ENCODE results near the gene RSPH10B2.
"Not testable (repeated sequence)": the region's sequence is repeated elsewhere in the genome, so short reads cannot be mapped to it uniquely, and the experiment has no call there.

Gene RSPH10B2

GRCh38 chr7:6807959-6808358, 54.1 kb downstream of the RSPH10B2 start:
- not testable (repeated sequence) for H3K9me3 ChIP-seq (ENCODE audit: control insufficient read depth, insufficient read depth, low read length); H3K9ac ChIP-seq (ENCODE audit: low read depth, low read length); H3K36me3 ChIP-seq (ENCODE audit: insufficient read depth, low read length); H3K4me1 ChIP-seq (ENCODE audit: insufficient read depth, low read length)

- H3K9me3 ChIP-seq (ENCODE audit: control insufficient read depth, insufficient read depth, low read length); H3K4me1 ChIP-seq (ENCODE audit: insufficient read depth, low read length); H3K9ac ChIP-seq (ENCODE audit: low read depth, low read length); H3K36me3 ChIP-seq (ENCODE audit: insufficient read depth, low read length): not testable (repeated sequence)
Observed at GRCh38 chr7:6813011-6813410, 59.1 kb downstream of the RSPH10B2 start.

DNA sequence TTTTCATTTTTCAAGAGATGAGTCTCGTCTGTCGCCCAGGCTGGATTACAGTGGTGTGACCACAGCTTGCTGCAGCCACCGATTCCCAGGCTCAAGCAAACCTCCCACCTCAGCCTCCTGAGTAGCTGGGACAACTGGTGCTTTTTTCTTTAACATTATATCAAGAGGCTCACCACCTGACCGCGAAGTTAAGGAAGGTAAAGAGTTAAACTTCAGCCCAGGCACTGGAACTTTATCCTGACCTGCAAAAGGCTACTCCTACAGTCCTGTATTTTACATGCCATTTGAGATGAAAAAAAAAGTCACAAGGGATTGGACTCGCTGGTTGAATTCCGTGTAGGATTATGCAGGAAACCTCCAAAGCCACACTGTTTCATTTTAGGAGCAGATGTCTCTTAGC, 61.6 kb downstream of the RSPH10B2 start:
- H3K9ac ChIP-seq (ENCODE audit: low read depth, low read length); H3K36me3 ChIP-seq (ENCODE audit: insufficient read depth, low read length); H3K4me1 ChIP-seq (ENCODE audit: insufficient read depth, low read length); H3K9me3 ChIP-seq (ENCODE audit: control insufficient read depth, insufficient read depth, low read length): not testable (repeated sequence)

GRCh38 chr7:6821622-6822021, 67.7 kb downstream of the RSPH10B2 start:
- H3K9ac ChIP-seq (ENCODE audit: low read depth, low read length); H3K9me3 ChIP-seq (ENCODE audit: control insufficient read depth, insufficient read depth, low read length); H3K36me3 ChIP-seq (ENCODE audit: insufficient read depth, low read length); H3K4me1 ChIP-seq (ENCODE audit: insufficient read depth, low read length): not testable (repeated sequence)

DNA sequence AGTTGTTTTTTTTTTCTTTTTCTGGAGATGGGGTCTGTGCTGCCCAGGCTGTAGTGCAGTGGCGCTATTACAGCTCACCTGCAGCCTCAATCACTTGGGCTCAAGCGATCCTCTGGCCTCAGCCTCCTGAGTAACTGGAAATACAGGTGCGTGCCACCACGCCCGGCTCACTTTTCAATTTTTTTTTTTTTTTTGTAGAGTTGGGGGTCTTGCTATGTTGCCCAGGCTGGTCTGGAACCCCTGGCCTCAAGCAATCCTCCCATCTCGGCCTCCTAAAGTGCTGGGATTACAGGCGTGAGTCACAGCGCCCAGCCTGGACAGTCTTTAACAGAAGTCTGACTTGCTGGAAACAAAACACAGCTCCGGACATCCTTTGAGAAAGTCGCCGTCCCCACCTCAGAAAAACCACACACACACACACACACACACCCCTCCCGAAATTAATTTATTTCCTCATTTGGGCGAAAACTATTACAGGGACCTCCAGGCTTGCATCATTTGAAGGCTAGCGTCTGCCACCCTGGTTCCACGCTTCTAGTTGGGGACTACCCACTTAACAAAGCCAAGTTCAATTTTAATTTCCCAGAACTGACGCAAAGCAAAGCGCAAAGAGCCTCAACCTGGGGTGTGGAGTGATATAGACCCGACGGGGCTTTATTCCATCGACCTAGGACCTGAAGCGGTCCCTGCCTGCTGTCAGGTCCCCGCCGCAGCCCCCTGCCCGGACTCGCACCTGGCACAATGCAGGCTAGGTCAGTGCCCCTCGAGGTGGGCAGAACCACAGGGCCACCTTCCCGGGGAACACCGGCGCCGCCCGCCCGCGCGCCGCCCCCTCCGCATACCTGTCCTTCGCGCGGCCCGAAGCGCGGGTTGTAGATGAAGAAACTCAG, 71.6 kb downstream of the RSPH10B2 start:
- H3K4me1 ChIP-seq (ENCODE audit: insufficient read depth, low read length); H3K36me3 ChIP-seq (ENCODE audit: insufficient read depth, low read length); H3K9me3 ChIP-seq (ENCODE audit: control insufficient read depth, insufficient read depth, low read length): not testable (repeated sequence)
- peak overlapping the region; percentile 42; the same call in 1 of the 2 replicates for H3K9ac ChIP-seq (ENCODE audit: low read depth, low read length)

- peak within 1 kb of the TSS; percentile 49; the same call in 1 of the 2 replicates for H3K9ac ChIP-seq (ENCODE audit: low read depth, low read length)
- H3K4me1 ChIP-seq (ENCODE audit: insufficient read depth, low read length); H3K9me3 ChIP-seq (ENCODE audit: control insufficient read depth, insufficient read depth, low read length); H3K36me3 ChIP-seq (ENCODE audit: insufficient read depth, low read length): not testable (repeated sequence)
Observed at GRCh38 chr7:6826151-6826550, 72.2 kb downstream of the RSPH10B2 start, which contains the start of gene CCZ1B. Gene CCZ1B, minus strand, starts transcription at chr7:6826275. Its CDS starts 78 bp downstream, at chr7:6826197.

GRCh38 chr7:6827180-6827579, 73.3 kb downstream of the RSPH10B2 start:
- H3K36me3 ChIP-seq (ENCODE audit: insufficient read depth, low read length); H3K9me3 ChIP-seq (ENCODE audit: control insufficient read depth, insufficient read depth, low read length); H3K4me1 ChIP-seq (ENCODE audit: insufficient read depth, low read length): not testable (repeated sequence)
- peak overlapping the region; percentile 38; the same call in 1 of the 2 replicates for H3K9ac ChIP-seq (ENCODE audit: low read depth, low read length)

DNA sequence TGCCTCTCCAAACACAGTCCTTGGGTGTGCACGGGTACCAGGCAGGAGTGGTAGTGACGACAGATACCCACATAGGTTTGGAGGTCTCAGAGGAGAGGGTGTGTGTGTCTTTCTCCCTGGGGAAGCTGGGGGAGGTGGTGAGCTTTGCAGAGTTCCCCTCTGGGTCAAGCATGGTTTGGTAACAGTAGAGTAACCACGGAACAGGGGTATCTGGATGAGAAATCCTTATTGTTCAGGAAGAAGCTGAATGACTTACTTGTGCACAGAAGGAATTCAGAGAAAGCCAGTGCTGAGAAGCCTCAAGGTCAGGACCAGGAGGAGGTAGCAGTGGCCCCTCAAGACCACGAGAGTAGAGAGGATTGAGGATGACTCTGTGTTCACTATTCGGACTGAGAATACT, 75.7 kb downstream of the RSPH10B2 start:
- not testable (repeated sequence) for H3K4me1 ChIP-seq (ENCODE audit: insufficient read depth, low read length); H3K9me3 ChIP-seq (ENCODE audit: control insufficient read depth, insufficient read depth, low read length); H3K36me3 ChIP-seq (ENCODE audit: insufficient read depth, low read length); H3K9ac ChIP-seq (ENCODE audit: low read depth, low read length)

- not testable (repeated sequence) for H3K36me3 ChIP-seq (ENCODE audit: insufficient read depth, low read length); H3K4me1 ChIP-seq (ENCODE audit: insufficient read depth, low read length); H3K9me3 ChIP-seq (ENCODE audit: control insufficient read depth, insufficient read depth, low read length)
Observed at GRCh38 chr7:6830026-6830425, 76.1 kb downstream of the RSPH10B2 start.

GRCh38 chr7:6831018-6831725, 77.3 kb downstream of the RSPH10B2 start:
- Histone ChIP-seq H3K9me3 (ENCODE audit: control insufficient read depth, insufficient read depth, low read length) (no peaks in the 10 kb centered on the region), H3K4me1 (ENCODE audit: insufficient read depth, low read length) (no peaks in the 10 kb centered on the region), H3K36me3 (ENCODE audit: insufficient read depth, low read length) (no peaks in the 10 kb centered on the region), H3K9ac (ENCODE audit: low read depth, low read length) (no peak overlapping the region)

More at GRCh38 chr7:6830026-6830425, 76.1 kb downstream of the RSPH10B2 start:
- not testable (repeated sequence) for H3K9ac ChIP-seq (ENCODE audit: low read depth, low read length)

DNA sequence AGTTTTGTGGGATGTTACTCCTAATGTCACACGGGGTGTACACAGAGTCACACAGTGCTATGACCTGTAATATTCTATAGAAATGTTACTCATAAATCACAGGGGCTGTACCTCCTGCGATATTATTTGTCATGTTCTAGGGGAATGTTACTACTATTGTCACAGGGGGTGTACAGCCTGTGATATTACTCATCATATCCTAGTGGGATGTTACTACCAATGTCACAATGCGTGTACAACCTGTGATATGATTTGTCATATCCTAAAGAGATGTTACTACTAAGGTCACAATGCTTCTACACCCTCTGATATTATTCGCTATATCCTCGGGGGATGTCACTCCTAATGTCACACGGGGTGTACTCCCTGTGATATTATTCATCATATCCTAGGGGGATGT, 79.7 kb downstream of the RSPH10B2 start:
- H3K9ac ChIP-seq (ENCODE audit: low read depth, low read length): no peak overlapping the region
- H3K4me1 ChIP-seq (ENCODE audit: insufficient read depth, low read length): no peaks in the 10 kb centered on the region
- H3K9me3 ChIP-seq (ENCODE audit: control insufficient read depth, insufficient read depth, low read length): no peaks in the 10 kb centered on the region
- no peaks in the 10 kb centered on the region for H3K36me3 ChIP-seq (ENCODE audit: insufficient read depth, low read length)

DNA sequence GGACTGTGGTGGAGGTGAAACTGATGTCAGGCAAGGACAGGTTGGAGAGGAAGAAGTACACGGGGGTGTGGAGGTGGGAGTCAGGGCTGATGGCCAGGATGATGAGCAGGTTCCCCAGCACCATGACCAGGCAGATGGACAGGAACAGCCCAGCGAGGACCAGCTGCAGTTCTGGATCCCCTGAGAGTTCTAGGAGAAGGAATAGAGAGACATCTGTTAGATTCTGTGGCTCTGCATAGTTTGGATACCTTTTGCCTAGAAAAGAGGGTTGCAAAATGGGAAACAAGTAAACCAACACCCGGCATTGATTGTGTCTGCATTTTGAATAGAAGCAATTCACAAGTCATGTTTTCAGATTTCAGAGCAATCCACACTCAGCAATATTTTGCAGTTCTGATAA, 81.6 kb downstream of the RSPH10B2 start:
- not testable (repeated sequence) for H3K4me1 ChIP-seq (ENCODE audit: insufficient read depth, low read length); H3K9me3 ChIP-seq (ENCODE audit: control insufficient read depth, insufficient read depth, low read length); H3K36me3 ChIP-seq (ENCODE audit: insufficient read depth, low read length); H3K9ac ChIP-seq (ENCODE audit: low read depth, low read length)

DNA sequence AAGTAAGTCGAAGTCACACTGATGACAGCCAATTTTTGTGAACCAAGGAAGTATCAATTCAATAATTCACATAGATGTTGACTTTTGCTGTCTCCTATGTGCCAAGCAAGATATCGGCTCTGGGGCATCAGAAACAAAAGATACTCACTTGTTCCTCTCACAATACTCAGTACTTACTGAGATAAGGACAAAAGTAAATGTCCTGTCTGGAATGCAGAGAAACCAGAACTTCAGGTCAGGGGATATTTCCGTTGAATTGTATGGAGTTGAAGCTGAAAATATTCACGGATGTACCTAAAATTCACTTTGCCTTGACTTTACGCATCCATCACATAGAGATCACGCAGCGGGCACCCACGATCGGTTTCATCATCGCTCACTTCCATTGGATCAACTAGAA, 83.2 kb downstream of the RSPH10B2 start:
- not testable (repeated sequence) for H3K9ac ChIP-seq (ENCODE audit: low read depth, low read length); H3K9me3 ChIP-seq (ENCODE audit: control insufficient read depth, insufficient read depth, low read length); H3K4me1 ChIP-seq (ENCODE audit: insufficient read depth, low read length); H3K36me3 ChIP-seq (ENCODE audit: insufficient read depth, low read length)

DNA sequence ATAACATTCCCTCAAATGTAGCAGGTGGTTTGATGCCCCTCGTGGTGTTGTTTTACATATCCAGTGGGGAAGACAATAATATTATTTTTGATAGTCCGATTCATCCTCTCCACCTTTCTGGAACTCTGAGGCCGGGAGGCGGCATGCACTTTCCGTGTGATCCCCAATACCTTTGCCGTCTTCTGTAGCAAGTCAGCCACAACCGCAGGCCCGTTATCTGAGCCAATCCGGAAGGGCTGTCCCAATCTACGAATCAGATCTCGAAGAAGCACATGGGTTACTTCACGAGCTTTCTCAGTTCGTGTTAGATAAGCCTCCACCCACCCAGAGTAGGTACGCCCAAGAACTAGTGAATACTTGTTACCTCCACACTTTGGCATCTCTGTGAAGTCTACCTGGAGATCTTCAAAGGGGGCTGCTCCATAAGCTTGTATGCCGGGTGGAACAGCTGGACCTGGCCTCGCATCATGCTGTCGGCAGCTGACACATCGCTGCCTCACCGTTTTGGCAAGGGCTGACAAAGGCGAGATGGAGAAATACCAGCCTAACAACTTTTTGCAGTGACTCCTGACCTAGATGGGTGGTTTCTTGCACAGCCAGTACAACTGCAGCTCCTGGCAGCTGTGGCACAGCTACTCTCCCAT, 88.5 kb downstream of the RSPH10B2 start:
- H3K36me3 ChIP-seq (ENCODE audit: insufficient read depth, low read length); H3K4me1 ChIP-seq (ENCODE audit: insufficient read depth, low read length); H3K9ac ChIP-seq (ENCODE audit: low read depth, low read length); H3K9me3 ChIP-seq (ENCODE audit: control insufficient read depth, insufficient read depth, low read length): not testable (repeated sequence)

- H3K9ac ChIP-seq (ENCODE audit: low read depth, low read length); H3K4me1 ChIP-seq (ENCODE audit: insufficient read depth, low read length); H3K36me3 ChIP-seq (ENCODE audit: insufficient read depth, low read length); H3K9me3 ChIP-seq (ENCODE audit: control insufficient read depth, insufficient read depth, low read length): not testable (repeated sequence)
Observed at GRCh38 chr7:6843092-6843491, 89.2 kb downstream of the RSPH10B2 start.

All from ES-I3 (cell line).